GM13977 (cell line): ENCODE data around the gene XPNPEP1.

Experiments used
- DNase-seq: peaks from one replicate; pipeline ENCODE4 v3.0.0; 2012; ENCODE audit warnings: low spot score
- in situ Hi-C: fragments of 300-500 bp; cut with MboI; formaldehyde crosslinking; loops from one replicate; pipeline ENCODE4 v1.12.0; 2022; ENCODE audit warnings: low sequenced_read_pairs, low pct_unique_long_range_greater_than_20kb, mixed read lengths, inconsistent platforms; ENCODE audit not compliant: unreplicated experiment
- TF ChIP-seq, protein P1 (sequence below): IDR thresholded peaks from 2 replicates; pipeline ENCODE4 v1.5.1; 2012; ENCODE audit warnings: mild to moderate bottlenecking, control low read depth; ENCODE audit not compliant: insufficient read depth; ENCODE audit errors: extremely low read depth, missing control alignments

The XPNPEP1 gene

GRCh38 chr10:109824206-109824605 is 99.1 kb downstream of the XPNPEP1 start:
- TF ChIP-seq, protein P1, sequence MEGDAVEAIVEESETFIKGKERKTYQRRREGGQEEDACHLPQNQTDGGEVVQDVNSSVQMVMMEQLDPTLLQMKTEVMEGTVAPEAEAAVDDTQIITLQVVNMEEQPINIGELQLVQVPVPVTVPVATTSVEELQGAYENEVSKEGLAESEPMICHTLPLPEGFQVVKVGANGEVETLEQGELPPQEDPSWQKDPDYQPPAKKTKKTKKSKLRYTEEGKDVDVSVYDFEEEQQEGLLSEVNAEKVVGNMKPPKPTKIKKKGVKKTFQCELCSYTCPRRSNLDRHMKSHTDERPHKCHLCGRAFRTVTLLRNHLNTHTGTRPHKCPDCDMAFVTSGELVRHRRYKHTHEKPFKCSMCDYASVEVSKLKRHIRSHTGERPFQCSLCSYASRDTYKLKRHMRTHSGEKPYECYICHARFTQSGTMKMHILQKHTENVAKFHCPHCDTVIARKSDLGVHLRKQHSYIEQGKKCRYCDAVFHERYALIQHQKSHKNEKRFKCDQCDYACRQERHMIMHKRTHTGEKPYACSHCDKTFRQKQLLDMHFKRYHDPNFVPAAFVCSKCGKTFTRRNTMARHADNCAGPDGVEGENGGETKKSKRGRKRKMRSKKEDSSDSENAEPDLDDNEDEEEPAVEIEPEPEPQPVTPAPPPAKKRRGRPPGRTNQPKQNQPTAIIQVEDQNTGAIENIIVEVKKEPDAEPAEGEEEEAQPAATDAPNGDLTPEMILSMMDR: no peak
- no peak for DNase-seq
- in situ Hi-C loops: no loop called here

GRCh38 chr10:109823196-109823595 is 100.1 kb downstream of the XPNPEP1 start:
- DNase-seq: no peak
- in situ Hi-C loops: no loop called here
- TF ChIP-seq, protein P1: no peak

GRCh38 chr10:109821672-109822071 is 101.6 kb downstream of the XPNPEP1 start:
- TF ChIP-seq, protein P1: no peak
- no peak for DNase-seq
- in situ Hi-C loops: no loop called here

- TF ChIP-seq, protein P1: no peak
- DNase-seq: no peak
- in situ Hi-C loops: no loop called here
These were observed 102.5 kb downstream of the XPNPEP1 start for GRCh38 chr10:109820620-109821405.

GRCh38 chr10:109819807-109820206 is 103.5 kb downstream of the XPNPEP1 start:
- TF ChIP-seq, protein P1: no peak
- in situ Hi-C loops: no loop called here

More at GRCh38 chr10:109819807-109820206, 103.5 kb downstream of the XPNPEP1 start:
- DNase-seq: no peak
